Body of pancreas (tissue), 4 donors: Measurements from ENCODE around the gene GADD45GIP1.

Source experiments
- CTCF ChIP-seq, 7 experiments: fragments of 450-650 bp in 4 of 7; fragments of 200-600 bp in 3 of 7; sonication (generic) in 3 of 7; IDR thresholded peaks; one replicate each; pipeline ENCODE4 v1.5.1; 2016 to 2019; ENCODE audit warnings: antibody characterized with exemption in 7 of 7
- POLR2A ChIP-seq, 3 donors: fragments of 450-650 bp; IDR thresholded peaks; one replicate each; pipeline ENCODE4 v1.6.1; 2016; ENCODE audit warnings: antibody characterized with exemption in 3 of 3, mild to moderate bottlenecking in 2 of 3

GRCh38 chr19:12970070-12970820 lies 13.2 kb upstream of the GADD45GIP1 start:
- TF ChIP-seq CTCF (IDR thresholded peaks at IDR 0.05) (no peak), POLR2A (IDR thresholded peaks at IDR 0.05) (no peak)
